WI38 (cell line): Measurements from ENCODE around the gene VWA8.
"Not testable (repeated sequence)": the region's sequence is repeated elsewhere in the genome, so short reads cannot be mapped to it uniquely, and the experiment has no call there.

ENCODE experiments used
- H3K4me3 ChIP-seq: 2 replicates; pipeline ENCODE4 v1.5.1; 2011; ENCODE audit warnings: low read depth, mild to moderate bottlenecking, control low read depth, low read length
- TF ChIP-seq, protein P1 (sequence below): IDR thresholded peaks from 2 replicates; pipeline ENCODE4 v1.5.1; 2012; ENCODE audit warnings: low read depth, mild to moderate bottlenecking, control low read depth, low read length

Gene VWA8

DNA sequence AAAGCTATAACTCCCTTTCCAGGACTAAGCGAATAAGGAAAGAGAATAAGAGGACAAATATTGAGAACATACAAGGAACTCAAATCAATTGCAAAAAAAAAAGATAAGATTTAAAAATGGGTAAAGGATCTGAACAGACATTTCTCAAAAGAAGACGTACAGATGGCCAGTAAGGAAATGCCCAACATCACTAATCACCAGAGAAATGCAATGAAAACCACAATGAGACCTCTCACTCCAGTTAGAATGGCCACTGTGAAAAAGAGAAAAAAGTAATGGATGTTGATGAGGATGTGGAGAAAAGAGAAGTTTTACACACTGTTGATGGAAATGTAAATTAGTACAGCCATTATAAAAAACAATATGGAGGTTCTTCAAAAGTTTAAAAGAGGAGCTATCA is 63.8 kb downstream of the VWA8 start:
- TF ChIP-seq, protein P1, sequence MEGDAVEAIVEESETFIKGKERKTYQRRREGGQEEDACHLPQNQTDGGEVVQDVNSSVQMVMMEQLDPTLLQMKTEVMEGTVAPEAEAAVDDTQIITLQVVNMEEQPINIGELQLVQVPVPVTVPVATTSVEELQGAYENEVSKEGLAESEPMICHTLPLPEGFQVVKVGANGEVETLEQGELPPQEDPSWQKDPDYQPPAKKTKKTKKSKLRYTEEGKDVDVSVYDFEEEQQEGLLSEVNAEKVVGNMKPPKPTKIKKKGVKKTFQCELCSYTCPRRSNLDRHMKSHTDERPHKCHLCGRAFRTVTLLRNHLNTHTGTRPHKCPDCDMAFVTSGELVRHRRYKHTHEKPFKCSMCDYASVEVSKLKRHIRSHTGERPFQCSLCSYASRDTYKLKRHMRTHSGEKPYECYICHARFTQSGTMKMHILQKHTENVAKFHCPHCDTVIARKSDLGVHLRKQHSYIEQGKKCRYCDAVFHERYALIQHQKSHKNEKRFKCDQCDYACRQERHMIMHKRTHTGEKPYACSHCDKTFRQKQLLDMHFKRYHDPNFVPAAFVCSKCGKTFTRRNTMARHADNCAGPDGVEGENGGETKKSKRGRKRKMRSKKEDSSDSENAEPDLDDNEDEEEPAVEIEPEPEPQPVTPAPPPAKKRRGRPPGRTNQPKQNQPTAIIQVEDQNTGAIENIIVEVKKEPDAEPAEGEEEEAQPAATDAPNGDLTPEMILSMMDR = no peak
- H3K4me3 ChIP-seq = no peak overlapping the region

DNA sequence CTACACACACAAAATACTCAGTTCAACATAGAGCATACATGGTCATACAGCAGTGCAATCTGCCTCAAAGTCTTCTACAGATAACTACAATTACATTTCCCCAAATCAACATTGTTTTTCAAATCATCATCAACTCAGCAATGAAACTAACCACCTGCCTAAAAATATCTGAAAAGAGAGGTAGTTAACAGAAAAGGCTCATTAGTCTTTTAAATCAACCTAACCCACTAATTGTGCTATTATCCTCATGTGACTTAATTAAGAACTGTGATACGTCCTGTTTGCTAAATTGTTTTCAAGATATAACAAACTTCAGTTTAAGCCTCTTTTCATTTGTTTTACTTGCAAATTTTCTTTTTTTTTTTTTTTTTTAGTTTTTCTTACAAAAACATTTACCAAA is 65.4 kb downstream of the VWA8 start:
- TF ChIP-seq, protein P1 = no peak
- H3K4me3 ChIP-seq = no peak overlapping the region

DNA sequence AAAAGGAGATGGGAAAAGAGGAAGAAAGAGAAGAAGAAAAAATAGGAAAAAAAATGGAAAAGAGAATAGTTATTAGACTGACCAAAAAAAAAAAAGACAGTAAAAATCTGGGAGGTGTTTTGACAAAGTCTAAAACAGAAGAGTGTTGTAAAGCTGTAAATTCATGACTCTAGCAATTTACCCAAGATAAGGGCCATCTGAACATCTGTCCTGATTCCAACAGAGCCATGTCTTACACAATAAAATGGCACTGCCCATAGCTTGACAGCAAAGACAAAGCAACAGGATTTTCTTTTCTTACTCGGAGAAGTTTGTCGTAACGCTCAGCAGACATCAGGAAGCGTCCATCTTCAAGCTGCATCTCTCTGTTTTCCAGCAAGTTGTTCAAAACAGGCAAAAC is 69.8 kb downstream of the VWA8 start:
- TF ChIP-seq, protein P1 = no peak
- H3K4me3 ChIP-seq = no peak overlapping the region

DNA sequence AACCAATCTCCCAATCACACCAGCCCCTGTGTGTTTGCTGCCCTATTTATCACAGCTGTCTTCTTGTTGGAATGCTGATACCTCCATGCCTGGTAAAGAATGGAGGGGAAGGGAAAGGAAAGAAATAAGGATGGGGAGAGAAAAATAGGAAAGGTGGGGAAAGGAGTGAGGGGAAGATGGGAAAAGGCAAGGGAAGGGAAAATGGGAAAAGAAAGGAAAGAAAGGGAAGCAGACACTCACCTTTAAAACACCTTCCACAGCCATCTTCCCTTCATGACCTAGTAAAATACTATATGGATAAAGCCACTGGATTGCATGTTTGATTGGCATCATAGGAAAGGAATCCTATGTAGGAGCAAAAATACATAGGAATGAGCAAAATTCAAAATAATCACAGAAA is 77.8 kb downstream of the VWA8 start:
- no peak overlapping the region for H3K4me3 ChIP-seq
- TF ChIP-seq, protein P1 = no peak

DNA sequence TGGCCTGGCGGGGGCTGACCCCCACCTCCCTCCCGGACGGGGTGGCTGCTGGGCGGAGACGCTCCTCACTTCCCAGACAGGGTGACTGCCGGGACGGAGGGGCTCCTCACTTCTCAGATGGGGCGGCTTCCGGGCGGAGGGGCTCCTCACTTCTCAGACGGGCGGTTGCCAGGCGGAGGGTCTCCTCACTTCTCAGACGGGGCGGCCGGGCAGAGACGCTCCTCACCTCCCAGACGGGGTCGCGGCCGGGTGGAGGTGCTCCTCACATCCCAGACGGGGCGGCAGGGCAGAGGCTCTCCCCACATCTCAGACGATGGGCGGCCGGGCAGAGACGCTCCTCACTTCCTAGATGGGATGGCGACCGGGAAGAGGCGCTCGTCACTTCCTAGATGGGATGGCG is 79.0 kb downstream of the VWA8 start:
- H3K4me3 ChIP-seq = not testable (repeated sequence)

DNA sequence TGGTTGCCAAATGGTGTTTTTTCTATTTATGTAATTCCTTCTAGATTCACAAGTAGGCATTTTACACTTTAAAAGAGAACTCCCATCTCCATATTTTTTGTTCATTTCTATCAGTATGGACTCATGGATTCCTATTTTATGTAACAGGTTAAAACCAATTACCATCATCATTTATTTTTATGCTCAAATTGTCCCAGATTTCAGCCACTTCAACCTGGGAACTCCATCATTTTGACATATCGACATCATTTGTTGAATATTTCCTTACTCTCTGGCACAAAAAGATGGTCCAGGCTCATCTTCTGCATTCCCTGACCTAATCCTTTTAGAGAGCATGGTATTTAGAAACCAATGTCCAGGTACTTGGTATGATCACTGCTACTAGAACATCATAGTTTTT is 79.9 kb downstream of the VWA8 start:
- TF ChIP-seq, protein P1 = no peak
- H3K4me3 ChIP-seq = no peak overlapping the region

DNA sequence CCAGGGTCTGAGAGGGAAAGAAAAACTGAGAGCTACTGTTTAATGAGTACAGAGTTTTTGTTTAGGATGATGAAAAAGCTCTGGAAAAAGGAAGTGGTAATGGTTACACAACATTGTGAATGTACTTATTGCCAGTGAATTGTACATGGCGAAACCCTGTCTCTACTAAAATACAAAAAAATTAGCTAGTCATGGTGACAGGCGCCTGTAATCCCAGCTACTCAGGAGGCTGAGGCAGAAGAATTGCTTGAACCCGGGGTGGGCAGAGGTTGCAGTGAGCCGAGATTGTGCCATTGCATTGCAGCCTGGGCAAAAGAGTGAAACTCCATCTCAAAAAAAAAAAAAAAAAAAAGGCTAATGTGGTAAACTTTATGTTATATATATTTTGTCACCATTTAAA is 96.3 kb downstream of the VWA8 start:
- H3K4me3 ChIP-seq = no peak overlapping the region
- TF ChIP-seq, protein P1 = no peak

DNA sequence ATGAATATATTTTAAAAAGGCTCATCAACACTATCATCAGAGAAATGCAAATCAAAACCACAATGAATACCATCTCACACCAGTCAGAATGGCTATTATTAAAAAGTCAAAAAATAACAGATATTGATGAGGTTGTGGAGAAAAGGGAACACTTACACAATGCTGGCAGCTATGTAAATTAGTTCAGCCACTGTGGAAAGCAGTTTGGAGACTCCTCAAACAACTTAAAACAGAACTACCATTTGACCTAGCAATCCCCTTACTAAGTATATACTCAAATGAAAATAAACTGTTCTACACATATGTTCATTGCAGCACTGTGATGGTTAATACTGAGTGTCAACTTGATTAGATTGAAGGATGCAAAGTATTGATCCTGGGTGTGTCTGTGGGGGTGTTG is 98.2 kb downstream of the VWA8 start:
- not testable (repeated sequence) for H3K4me3 ChIP-seq

DNA sequence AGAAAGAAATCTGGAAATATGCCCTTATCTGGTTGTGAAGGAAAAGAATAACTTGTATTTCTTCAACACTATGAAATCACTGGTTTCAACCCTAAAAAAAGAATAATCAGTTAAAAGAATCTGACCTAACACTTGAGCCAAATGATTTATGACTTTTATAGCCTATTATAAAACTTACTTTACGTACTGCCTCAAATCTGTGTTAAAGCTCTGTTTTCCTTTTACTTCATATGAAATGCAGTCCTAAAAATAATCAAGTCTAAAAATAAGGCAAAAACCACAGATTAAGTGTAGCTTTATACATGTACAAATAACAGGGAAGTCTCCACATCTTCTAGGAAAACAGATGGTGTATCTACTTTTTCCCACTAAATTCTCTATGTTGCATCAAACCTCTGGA is 101.3 kb downstream of the VWA8 start:
- TF ChIP-seq, protein P1 = no peak
- H3K4me3 ChIP-seq = no peak overlapping the region
